ENCODE measurements around the gene CREB3L1.
"Not testable (repeated sequence)": the region's sequence is repeated elsewhere in the genome, so short reads cannot be mapped to it uniquely, and the experiment has no call there.

Gene CREB3L1

DNA sequence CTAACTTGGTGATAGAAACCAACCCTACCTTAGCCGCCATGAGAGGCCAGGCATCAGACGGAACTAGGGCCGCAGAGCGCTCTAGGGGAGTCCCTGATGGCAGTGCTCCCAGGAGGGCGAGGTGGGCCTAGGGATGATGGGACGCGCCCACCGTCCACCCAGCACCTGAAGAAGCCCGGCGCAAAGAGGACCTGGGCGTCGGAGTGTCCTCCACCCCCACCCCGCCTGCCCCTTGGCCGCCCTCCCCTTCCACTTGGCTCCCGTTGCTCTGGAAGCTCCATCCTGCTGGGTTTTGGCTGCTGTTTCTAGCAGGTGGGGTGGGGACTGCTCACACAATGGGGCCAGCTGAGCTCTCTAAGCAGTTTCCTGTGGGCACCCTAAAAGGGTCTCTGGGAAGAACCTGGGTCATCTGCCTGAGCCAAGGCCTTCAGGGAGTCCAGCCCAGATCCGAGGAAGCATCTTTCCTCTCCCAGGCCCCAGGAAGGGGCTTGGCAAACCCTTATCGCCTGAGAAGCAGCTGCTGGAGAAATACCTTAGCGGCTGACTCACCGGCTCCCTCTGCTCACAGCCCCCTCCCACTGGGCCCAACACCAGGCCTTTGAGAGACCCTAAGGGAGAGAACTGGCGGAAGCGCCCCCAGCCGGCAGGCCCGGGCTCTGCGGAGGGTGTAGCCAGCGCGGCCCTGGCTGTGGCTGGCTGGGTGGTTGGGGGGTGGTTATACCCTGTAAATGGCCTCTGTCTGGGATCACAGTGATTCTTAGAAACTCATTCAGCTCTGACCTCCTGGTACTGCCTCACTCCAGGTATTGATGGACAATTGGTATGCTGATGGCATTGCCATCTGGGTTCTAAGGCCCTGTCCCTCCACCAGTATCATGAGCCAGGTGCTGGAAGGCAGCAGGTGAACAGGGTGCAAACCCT is 19.3 kb downstream of the CREB3L1 start:
- DNase-seq (ENCODE audit: low read depth): no peak
- TF ChIP-seq, protein P1, sequence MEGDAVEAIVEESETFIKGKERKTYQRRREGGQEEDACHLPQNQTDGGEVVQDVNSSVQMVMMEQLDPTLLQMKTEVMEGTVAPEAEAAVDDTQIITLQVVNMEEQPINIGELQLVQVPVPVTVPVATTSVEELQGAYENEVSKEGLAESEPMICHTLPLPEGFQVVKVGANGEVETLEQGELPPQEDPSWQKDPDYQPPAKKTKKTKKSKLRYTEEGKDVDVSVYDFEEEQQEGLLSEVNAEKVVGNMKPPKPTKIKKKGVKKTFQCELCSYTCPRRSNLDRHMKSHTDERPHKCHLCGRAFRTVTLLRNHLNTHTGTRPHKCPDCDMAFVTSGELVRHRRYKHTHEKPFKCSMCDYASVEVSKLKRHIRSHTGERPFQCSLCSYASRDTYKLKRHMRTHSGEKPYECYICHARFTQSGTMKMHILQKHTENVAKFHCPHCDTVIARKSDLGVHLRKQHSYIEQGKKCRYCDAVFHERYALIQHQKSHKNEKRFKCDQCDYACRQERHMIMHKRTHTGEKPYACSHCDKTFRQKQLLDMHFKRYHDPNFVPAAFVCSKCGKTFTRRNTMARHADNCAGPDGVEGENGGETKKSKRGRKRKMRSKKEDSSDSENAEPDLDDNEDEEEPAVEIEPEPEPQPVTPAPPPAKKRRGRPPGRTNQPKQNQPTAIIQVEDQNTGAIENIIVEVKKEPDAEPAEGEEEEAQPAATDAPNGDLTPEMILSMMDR (IDR thresholded peaks at IDR 0.05; ENCODE audit: insufficient read depth, low read depth, low read length, missing control alignments): no peak
- no peak overlapping the region for H3K4me3 ChIP-seq (ENCODE audit: low read depth, low read length)

GRCh38 chr11:46298699-46299433 is 21.4 kb downstream of the CREB3L1 start:
- H3K4me3 ChIP-seq (ENCODE audit: low read depth, low read length): no peak overlapping the region
- TF ChIP-seq, protein P1 (IDR thresholded peaks at IDR 0.05; ENCODE audit: insufficient read depth, low read depth, low read length, missing control alignments): no peak
- DNase-seq (ENCODE audit: low read depth): peak; percentile 42

GRCh38 chr11:46299451-46299961 is 22.0 kb downstream of the CREB3L1 start:
- H3K4me3 ChIP-seq (ENCODE audit: low read depth, low read length): no peak overlapping the region
- DNase-seq (ENCODE audit: low read depth): no peak
- TF ChIP-seq, protein P1 (IDR thresholded peaks at IDR 0.05; ENCODE audit: insufficient read depth, low read depth, low read length, missing control alignments): no peak

DNA sequence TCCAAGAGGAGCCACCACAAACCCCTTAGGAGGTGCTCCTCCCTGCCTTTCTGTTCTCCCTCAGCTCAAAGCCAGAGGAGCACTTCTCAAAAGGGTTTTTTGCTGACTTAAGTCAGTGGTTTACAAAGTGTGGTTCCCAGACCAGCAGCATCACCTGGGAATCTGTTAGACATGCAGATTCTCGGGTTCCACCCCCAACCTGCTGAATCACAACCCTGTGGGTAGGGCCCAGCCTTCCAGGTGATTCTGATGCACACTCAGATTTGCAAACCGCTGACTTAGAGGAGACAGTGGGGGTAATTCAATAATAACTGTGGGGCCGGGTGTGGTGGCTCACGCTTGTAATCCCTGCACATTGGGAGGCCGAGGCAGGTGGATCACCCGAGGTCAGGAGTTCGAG is 22.8 kb downstream of the CREB3L1 start:
- TF ChIP-seq, protein P1 (IDR thresholded peaks at IDR 0.05; ENCODE audit: insufficient read depth, low read depth, low read length, missing control alignments): no peak
- no peak for DNase-seq (ENCODE audit: low read depth)
- no peak overlapping the region for H3K4me3 ChIP-seq (ENCODE audit: low read depth, low read length)

- DNase-seq (ENCODE audit: low read depth): peak; percentile 92
- TF ChIP-seq, protein P1 (IDR thresholded peaks at IDR 0.05; ENCODE audit: insufficient read depth, low read depth, low read length, missing control alignments): no peak
- H3K4me3 ChIP-seq (ENCODE audit: low read depth, low read length): no peak overlapping the region
These were observed 25.4 kb downstream of the CREB3L1 start for GRCh38 chr11:46302866-46303265.

GRCh38 chr11:46304036-46304435 is 26.6 kb downstream of the CREB3L1 start:
- H3K4me3 ChIP-seq (ENCODE audit: low read depth, low read length); DNase-seq (ENCODE audit: low read depth): not testable (repeated sequence)

DNA sequence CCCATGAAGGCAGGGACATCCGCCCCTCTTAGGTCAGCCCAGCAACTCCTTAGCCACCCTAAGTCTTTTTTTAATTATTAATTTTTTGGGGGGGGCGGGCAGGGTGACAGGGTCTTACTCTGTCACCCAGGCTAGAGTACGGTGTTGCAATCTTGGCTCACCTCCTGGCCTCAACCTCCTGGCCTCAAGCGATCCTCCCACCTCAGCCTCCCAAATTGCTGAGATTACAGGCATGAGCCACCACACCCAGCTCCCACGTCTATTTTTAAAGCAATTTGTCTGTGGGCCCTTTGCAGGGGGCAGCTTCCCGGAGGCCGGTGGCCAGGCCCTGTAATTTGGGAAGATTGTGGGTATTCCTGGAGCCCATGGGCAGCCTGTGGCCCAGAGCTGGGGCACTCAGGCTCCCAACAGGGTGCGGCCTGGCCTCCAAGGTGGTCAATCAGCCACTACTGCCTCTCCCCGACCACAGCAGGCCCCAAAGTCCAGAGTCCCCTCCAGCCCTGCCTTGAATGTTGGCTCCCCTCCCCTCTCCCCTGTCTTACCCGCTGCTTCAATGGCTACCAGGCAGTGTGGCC is 27.2 kb downstream of the CREB3L1 start:
- TF ChIP-seq, protein P1 (IDR thresholded peaks at IDR 0.05; ENCODE audit: insufficient read depth, low read depth, low read length, missing control alignments): no peak
- H3K4me3 ChIP-seq (ENCODE audit: low read depth, low read length): no peak overlapping the region
- no peak for DNase-seq (ENCODE audit: low read depth)

Data from GM12865 (cell line).